HCT116 (cell line): ENCODE measurements around the gene SCRN1. TPM values are rescaled to one million over a fixed set of nuclear protein-coding genes. Genes with fewer than 3 reads are reported as not detected.

Source experiments
- ATAC-seq: fragments of 200-7000 bp; cut with Tn5 transposase; 2 replicates; pipeline ENCODE4 v1.9.1; 2020; ENCODE audit warnings: mild to moderate bottlenecking, moderate library complexity
- BruUV-seq: library from RNA; stranded (reverse); fragments of 400-500 nt; replicated peaks from 2 replicates; lab custom pipeline; 2021; lab: Mats Ljungman, UMichigan
- CTCF ChIA-PET: fragments of 300-600 bp; sonication (Branson Sonifier 250); formaldehyde crosslinking; loops from one replicate; lab custom pipeline; 2021; ENCODE audit warnings: antibody characterized with exemption; lab: Charles Lee
- POLR2A ChIA-PET: fragments of 300-600, 350-600 bp; sonication (Branson Sonifier 250); formaldehyde crosslinking; loops from one replicate; lab custom pipeline; 2021; ENCODE audit warnings: antibody characterized with exemption; lab: Charles Lee
- RAD21 ChIA-PET, 2 experiments: fragments of 300-600 bp; sonication (Branson Sonifier 250); formaldehyde crosslinking; loops; one replicate each; lab custom pipeline; 2023; ENCODE audit warnings: low total read pairs in 2 of 2; ENCODE audit not compliant: uncharacterized antibody in 2 of 2, unreplicated experiment in 2 of 2, low non-redundant PET in 1 of 2; lab: Charles Lee
- DNase-seq: peaks from one replicate; pipeline ENCODE4 v3.0.0-alpha.2; 2010; ENCODE audit warnings: low read depth, low spot score
- H2AFZ ChIP-seq: fragments of 200-600 bp; shearing (Covaris generic), sonication (generic); 2 replicates; pipeline ENCODE4 v1.6.1; 2017; ENCODE audit warnings: low read depth, mixed run types, mixed read lengths, antibody characterized with exemption, low read length; ENCODE audit not compliant: poor library complexity, severe bottlenecking
- H3K27ac ChIP-seq: 2 replicates; pipeline ENCODE4 v1.5.1; 2012; ENCODE audit warnings: low read depth, low read length
- H3K27me3 ChIP-seq: fragments of 200-600 bp; sonication (generic); 2 replicates; pipeline ENCODE4 v1.6.1; 2016; ENCODE audit warnings: mixed run types, low read length, mixed read lengths; ENCODE audit not compliant: insufficient read depth
- H3K36me3 ChIP-seq, 2 experiments: fragments of 200-500 bp in 1 of 2; fragments of 200-600 bp in 1 of 2; sonication (Bioruptor generic) in 1 of 2; sonication (generic) in 1 of 2; 2 replicates each; pipeline versions ENCODE4 v1.5.1 to v1.6.1; 2014 to 2016; ENCODE audit warnings: low read length in 2 of 2, inconsistent platforms in 1 of 2, mixed read lengths in 1 of 2, mixed run types in 1 of 2; ENCODE audit not compliant: insufficient read depth in 2 of 2, control insufficient read depth in 1 of 2
- H3K4me1 ChIP-seq, 2 experiments: fragments of 200-600 bp in 1 of 2; sonication (generic) in 1 of 2; 2 replicates each; pipeline versions ENCODE4 v1.5.1 to v1.6.1; 2012 to 2017; ENCODE audit warnings: low read length in 2 of 2, inconsistent platforms in 1 of 2, mild to moderate bottlenecking in 1 of 2, mixed read lengths in 1 of 2, mixed run types in 1 of 2, moderate library complexity in 1 of 2; ENCODE audit not compliant: insufficient read depth in 2 of 2, control insufficient read depth in 1 of 2
- H3K4me2 ChIP-seq: fragments of 200-600 bp; sonication (generic); 2 replicates; pipeline ENCODE4 v1.6.1; 2017; ENCODE audit warnings: mixed run types, low read length, mixed read lengths
- H3K4me3 ChIP-seq, 2 experiments: fragments of 200-600 bp in 1 of 2; sonication (generic) in 1 of 2; replicated peaks in 1 of 2; 2 replicates each; pipeline ENCODE4 v1.5.1; 2011 to 2016; ENCODE audit warnings: low read length in 2 of 2, control low read depth in 1 of 2, low read depth in 1 of 2, mild to moderate bottlenecking in 1 of 2, mixed read lengths in 1 of 2, mixed run types in 1 of 2
- H3K79me2 ChIP-seq: fragments of 200-600 bp; sonication (generic); 2 replicates; pipeline ENCODE4 v1.6.1; 2017; ENCODE audit warnings: mild to moderate bottlenecking, mixed run types, low read length, moderate library complexity, mixed read lengths; ENCODE audit not compliant: insufficient read depth
- H3K9ac ChIP-seq: fragments of 200-600 bp; sonication (generic); 2 replicates; pipeline ENCODE4 v1.6.1; 2016; ENCODE audit warnings: low read length, mixed read lengths
- H3K9me2 ChIP-seq: fragments of 200-600 bp; sonication (generic), shearing (Covaris generic); 2 replicates; pipeline ENCODE4 v1.6.1; 2017; ENCODE audit warnings: mixed run types, mild to moderate bottlenecking, moderate library complexity; ENCODE audit not compliant: insufficient read depth
- H3K9me3 ChIP-seq, 2 experiments: fragments of 200-500 bp in 1 of 2; fragments of 200-600 bp in 1 of 2; sonication (Bioruptor generic) in 1 of 2; sonication (generic) in 1 of 2; 2 replicates each; pipeline ENCODE4 v1.6.1; 2014 to 2017; ENCODE audit warnings: low read length in 2 of 2, mixed read lengths in 2 of 2, inconsistent platforms in 1 of 2, low read depth in 1 of 2, mild to moderate bottlenecking in 1 of 2, mixed run types in 1 of 2, moderate library complexity in 1 of 2; ENCODE audit not compliant: control insufficient read depth in 1 of 2, insufficient read depth in 1 of 2
- H4K20me1 ChIP-seq: fragments of 200-600 bp; sonication (generic), shearing (Covaris generic); 2 replicates; pipeline ENCODE4 v1.6.1; 2017; ENCODE audit warnings: mixed run types, mild to moderate bottlenecking, moderate library complexity; ENCODE audit not compliant: insufficient read depth
- CBX3 ChIP-seq: IDR thresholded peaks from 2 replicates; pipeline ENCODE4 v1.6.1; 2012; ENCODE audit warnings: low read depth
- EGR1 ChIP-seq: IDR thresholded peaks from 2 replicates; pipeline ENCODE4 v1.6.1; 2012; ENCODE audit warnings: low read depth
- EZH2 ChIP-seq: fragments of 200-600 bp; sonication (generic); IDR thresholded peaks from 2 replicates; pipeline ENCODE4 v1.6.1; 2017; ENCODE audit warnings: antibody characterized with exemption, mixed run types
- POLR2AphosphoS5 ChIP-seq: IDR thresholded peaks from 2 replicates; pipeline ENCODE4 v1.6.1; 2011; ENCODE audit warnings: mild to moderate bottlenecking, low read depth, low read length, moderate library complexity
- RAD21 ChIP-seq: IDR thresholded peaks from 2 replicates; pipeline ENCODE4 v1.6.1; 2012; ENCODE audit warnings: low read depth, mild to moderate bottlenecking
- TCF7L2 ChIP-seq: IDR thresholded peaks from 2 replicates; pipeline ENCODE4 v1.7.0; 2011; ENCODE audit warnings: borderline replicate concordance, inconsistent platforms; ENCODE audit not compliant: insufficient read depth, insufficient read length; ENCODE audit errors: extremely low read depth
- intact Hi-C: fragments of 100-400 bp; cut with micrococcal nuclease; formaldehyde crosslinking; loops from 2 replicates; pipeline ENCODE4 v1.10.0; 2022
- total RNA-seq: library from RNA; stranded (reverse); gene quantifications from one replicate; pipeline ENCODE4 v1.2.1, GENCODE V29; 2021; ENCODE audit not compliant: unreplicated experiment

The SCRN1 gene
- total RNA-seq, 1 experiment from 2014 or later: 76.8 TPM

- POLR2A ChIA-PET: no interaction called here
- Histone ChIP-seq H3K36me3 (no peaks in the 10 kb centered on the region), H3K9ac (no peak overlapping the region), H3K9me2 (no peaks in the 10 kb centered on the region), H3K4me3 (no peak overlapping the region), H3K79me2 (no peaks in the 10 kb centered on the region), H4K20me1 (no peaks in the 10 kb centered on the region)
- RAD21 ChIA-PET: no interaction called here
- TF ChIP-seq TCF7L2: no peak
- peak; percentile 23; the same call in 1 of the 2 replicates for TF ChIP-seq RAD21
- no peak for TF ChIP-seq POLR2AphosphoS5
- TF ChIP-seq EZH2: no peak
- TF ChIP-seq CBX3: no peak
- TF ChIP-seq, all 23 proteins: peak for 1
- ATAC-seq (no peak), DNase-seq (no peak)
- Histone ChIP-seq H3K4me1 (no peaks in the 10 kb centered on the region), H3K9me3 (no peaks in the 10 kb centered on the region), H3K27me3 (no peaks in the 10 kb centered on the region), H3K4me2 (no peak overlapping the region), H2AFZ (no peak overlapping the region), H3K27ac (no peak overlapping the region)
- CTCF ChIA-PET: interaction anchor here (1.0 kb wide), 1 partner anchor 39 kb away, joined by 3 read pairs; no protein-coding TSS in a partner anchor
- BruUV-seq: no TSS peak
- intact Hi-C loops: no loop called here
These were observed 107.9 kb downstream of the SCRN1 start for GRCh38 chr7:29881724-29882123.

GRCh38 chr7:29879609-29880008, 110.0 kb downstream of the SCRN1 start:
- Histone ChIP-seq H3K27ac (no peak overlapping the region), H3K9ac (no peak overlapping the region), H4K20me1 (no peaks in the 10 kb centered on the region), H3K4me3 (no peak overlapping the region), H3K9me2 (no peaks in the 10 kb centered on the region), H3K36me3 (no peaks in the 10 kb centered on the region), H3K4me1 (no peaks in the 10 kb centered on the region), H3K27me3 (no peaks in the 10 kb centered on the region), H3K9me3 (no peaks in the 10 kb centered on the region), H2AFZ (no peak overlapping the region), H3K4me2 (no peak overlapping the region), H3K79me2 (no peaks in the 10 kb centered on the region)
- RAD21 ChIA-PET: no interaction called here
- CTCF ChIA-PET: interaction anchor here (2.0 kb wide), 1 partner anchor 182 kb away, joined by 12 read pairs; no protein-coding TSS in a partner anchor
- no TSS peak for BruUV-seq
- ATAC-seq: no peak
- intact Hi-C loops: loop anchor here (2.0 kb wide), 1 partner anchor 183 kb away; no protein-coding TSS in a partner anchor
- no peak for TF ChIP-seq TCF7L2
- TF ChIP-seq EGR1: no peak
- POLR2A ChIA-PET: no interaction called here
- DNase-seq: no peak
